Lower leg skin (tissue), 4 donors: ENCODE data around the gene PCNP. TPM values are rescaled to one million over a fixed set of nuclear protein-coding genes. Genes with fewer than 3 reads are reported as not detected.
"Not testable (repeated sequence)": the region's sequence is repeated elsewhere in the genome, so short reads cannot be mapped to it uniquely, and the experiment has no call there.

Experiments
- DNase-seq, 2 donors: peaks; one replicate each; pipeline ENCODE4 v3.0.0-alpha.2; 2019; ENCODE audit warnings: low spot score in 2 of 2
- H3K4me3 ChIP-seq: fragments of 200-600 bp; sonication (generic); 2 replicates; pipeline ENCODE4 v1.5.1; 2017; ENCODE audit warnings: mild to moderate bottlenecking, low read depth; ENCODE audit not compliant: poor library complexity, severe bottlenecking
- POLR2A ChIP-seq, 2 donors: fragments of 450-650 bp; IDR thresholded peaks; one replicate each; pipeline ENCODE4 v1.6.1; 2016 to 2017; ENCODE audit warnings: antibody characterized with exemption in 2 of 2, mild to moderate bottlenecking in 1 of 2, moderate library complexity in 1 of 2
- WGBS, 2 donors: methylation state at CpG; one replicate each; pipeline ENCODE4 v1.1.5; 2018; 5-methylcytosine and 5-hydroxymethylcytosine counted together
- intact Hi-C: fragments of 100-400 bp; cut with DNase I; formaldehyde crosslinking; loops from one replicate; pipeline ENCODE4 v1.15.0; 2023; ENCODE audit warnings: low total_unique reads
- total RNA-seq, 4 donors: library from RNA; depleted of rRNA; stranded (reverse); fragments of >200 nt; gene quantifications; one replicate each; pipeline ENCODE4 v1.1.0, GENCODE V29; 2016
- TF ChIP-seq, protein P1 (sequence below), 3 donors: fragments of 450-650 bp; IDR thresholded peaks; one replicate each; pipeline ENCODE4 v1.5.1; 2016; ENCODE audit warnings: antibody characterized with exemption in 3 of 3, mild to moderate bottlenecking in 3 of 3, moderate library complexity in 2 of 3

The PCNP gene
- total RNA-seq, 4 donors from 2014 or later = 55.3 to 73.8 (median 61.0) TPM

DNA sequence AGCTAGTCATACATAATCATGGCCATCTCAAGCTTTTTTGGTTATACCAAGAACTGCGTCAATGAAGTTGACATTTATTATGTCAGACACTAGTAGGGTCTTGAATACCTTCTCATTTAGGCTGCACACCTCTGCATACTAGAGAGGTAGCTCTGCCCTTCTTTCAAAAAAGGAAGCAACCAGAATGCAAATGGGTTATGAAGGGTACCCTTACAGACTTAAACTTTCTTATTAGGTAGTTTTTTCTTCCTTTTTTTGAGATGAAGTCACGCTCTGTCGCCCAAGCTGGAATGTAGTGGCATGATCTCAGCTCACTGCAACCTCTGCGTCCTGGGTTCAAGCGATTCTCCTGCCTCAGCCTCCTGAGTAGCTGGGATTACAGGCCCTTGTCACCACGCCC lies 3.3 kb downstream of the PCNP start:
- no peak for DNase-seq
- intact Hi-C loops = no loop called here
- H3K4me3 ChIP-seq = no peak overlapping the region
- TF ChIP-seq, protein P1, sequence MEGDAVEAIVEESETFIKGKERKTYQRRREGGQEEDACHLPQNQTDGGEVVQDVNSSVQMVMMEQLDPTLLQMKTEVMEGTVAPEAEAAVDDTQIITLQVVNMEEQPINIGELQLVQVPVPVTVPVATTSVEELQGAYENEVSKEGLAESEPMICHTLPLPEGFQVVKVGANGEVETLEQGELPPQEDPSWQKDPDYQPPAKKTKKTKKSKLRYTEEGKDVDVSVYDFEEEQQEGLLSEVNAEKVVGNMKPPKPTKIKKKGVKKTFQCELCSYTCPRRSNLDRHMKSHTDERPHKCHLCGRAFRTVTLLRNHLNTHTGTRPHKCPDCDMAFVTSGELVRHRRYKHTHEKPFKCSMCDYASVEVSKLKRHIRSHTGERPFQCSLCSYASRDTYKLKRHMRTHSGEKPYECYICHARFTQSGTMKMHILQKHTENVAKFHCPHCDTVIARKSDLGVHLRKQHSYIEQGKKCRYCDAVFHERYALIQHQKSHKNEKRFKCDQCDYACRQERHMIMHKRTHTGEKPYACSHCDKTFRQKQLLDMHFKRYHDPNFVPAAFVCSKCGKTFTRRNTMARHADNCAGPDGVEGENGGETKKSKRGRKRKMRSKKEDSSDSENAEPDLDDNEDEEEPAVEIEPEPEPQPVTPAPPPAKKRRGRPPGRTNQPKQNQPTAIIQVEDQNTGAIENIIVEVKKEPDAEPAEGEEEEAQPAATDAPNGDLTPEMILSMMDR (IDR thresholded peaks at IDR 0.05) = no peak
- no peak for TF ChIP-seq POLR2A (IDR thresholded peaks at IDR 0.05)
- WGBS, 2 donors = 97 to 98% methylated on average over 6 of the region's 6 CpGs

DNA sequence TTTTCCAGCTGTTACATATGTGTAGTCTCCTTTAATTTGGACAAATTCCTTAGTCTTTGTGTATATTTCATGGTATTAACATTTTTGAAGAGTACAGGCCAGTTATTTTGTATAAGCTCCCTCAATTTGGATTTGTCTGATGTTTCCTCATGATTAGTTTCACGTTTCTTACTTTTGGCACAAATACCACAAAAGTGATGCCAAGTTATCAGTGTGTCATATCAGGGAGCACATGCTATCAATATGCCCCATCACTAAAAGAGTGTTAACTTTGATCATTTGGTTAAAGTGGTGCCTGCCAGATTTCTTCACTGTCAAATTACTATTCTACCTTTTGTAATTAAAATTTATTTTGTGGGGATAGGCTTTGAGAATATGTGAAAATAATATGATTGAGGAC lies 14.6 kb downstream of the PCNP start:
- no peak for DNase-seq
- 6 to 9% methylated on average over 1 of the region's 1 CpG for WGBS, 2 donors
- intact Hi-C loops = no loop called here
- TF ChIP-seq, protein P1 (IDR thresholded peaks at IDR 0.05) = no peak
- TF ChIP-seq POLR2A (IDR thresholded peaks at IDR 0.05) = no peak
- no peak overlapping the region for H3K4me3 ChIP-seq

DNA sequence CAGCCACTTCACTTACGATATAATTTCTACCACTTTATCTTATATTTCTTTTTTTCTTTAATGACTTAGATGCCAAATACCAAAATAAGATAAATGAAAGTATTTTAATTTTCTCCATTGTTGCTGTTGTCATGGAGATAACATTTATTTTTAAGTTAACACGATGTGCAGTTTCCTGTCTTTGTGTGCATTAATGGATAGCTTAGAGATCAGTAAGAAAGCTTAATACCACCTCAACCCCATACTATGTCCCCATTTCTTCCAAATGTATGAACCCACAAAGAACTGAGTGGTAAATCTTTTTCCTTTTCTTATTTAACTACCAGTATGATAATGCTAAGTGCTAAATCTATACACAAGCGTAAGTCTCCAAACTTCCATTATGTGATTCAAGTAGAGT lies 17.1 kb downstream of the PCNP start:
- intact Hi-C loops = no loop called here
- WGBS, 2 donors = 73 to 78% methylated on average over 3 of the region's 3 CpGs
- DNase-seq = no peak
- TF ChIP-seq POLR2A (IDR thresholded peaks at IDR 0.05) = no peak
- TF ChIP-seq, protein P1 (IDR thresholded peaks at IDR 0.05) = no peak
- no peak overlapping the region for H3K4me3 ChIP-seq

DNA sequence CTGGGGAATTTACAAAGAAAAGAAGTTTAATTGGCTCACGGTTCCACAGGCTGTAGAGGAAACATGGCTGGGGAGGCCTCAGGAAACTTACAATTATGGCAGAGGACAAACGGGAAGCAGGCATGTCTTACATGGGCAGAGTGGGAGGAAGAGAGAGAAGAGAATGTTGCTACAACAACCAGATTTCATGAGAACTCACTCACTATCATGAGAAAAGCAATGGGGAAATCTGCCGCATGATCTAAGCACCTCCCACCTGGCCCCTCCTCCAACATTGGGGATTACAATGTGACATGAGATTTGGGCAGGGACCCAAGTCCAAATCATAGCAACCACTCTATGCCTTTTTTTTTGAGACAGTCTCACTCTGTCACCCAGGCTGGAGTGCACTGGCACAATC lies 28.8 kb downstream of the PCNP start:
- no peak for DNase-seq
- intact Hi-C loops = no loop called here
- no peak overlapping the region for H3K4me3 ChIP-seq
- TF ChIP-seq, protein P1 (IDR thresholded peaks at IDR 0.05) = no peak
- no peak for TF ChIP-seq POLR2A (IDR thresholded peaks at IDR 0.05)
- 89 to 91% methylated on average over 3 of the region's 3 CpGs for WGBS, 2 donors

DNA sequence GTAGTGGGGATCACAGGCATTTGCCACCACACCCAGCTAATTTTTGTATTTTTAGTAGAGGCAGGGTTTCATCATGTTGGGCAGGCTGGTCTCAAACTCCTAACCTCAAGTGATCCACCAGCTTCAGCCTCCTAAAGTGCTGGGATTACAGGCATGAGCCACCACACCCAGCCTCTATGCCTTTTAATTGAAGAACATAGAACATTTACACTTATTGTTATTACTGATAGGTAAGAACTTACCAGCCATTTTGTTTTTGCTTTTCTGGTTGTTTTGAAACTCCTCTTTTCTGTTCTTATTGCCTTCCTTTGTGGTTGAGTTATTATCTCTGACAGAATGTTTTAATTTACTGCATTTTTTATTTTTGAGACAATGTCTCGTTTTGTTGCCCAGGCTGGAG lies 29.2 kb downstream of the PCNP start:
- no peak for TF ChIP-seq POLR2A (IDR thresholded peaks at IDR 0.05)
- TF ChIP-seq, protein P1 (IDR thresholded peaks at IDR 0.05) = no peak
- no peak for DNase-seq
- WGBS, 2 donors = 70 to 82% methylated on average over 1 of the region's 1 CpG
- intact Hi-C loops = no loop called here
- H3K4me3 ChIP-seq = no peak overlapping the region

DNA sequence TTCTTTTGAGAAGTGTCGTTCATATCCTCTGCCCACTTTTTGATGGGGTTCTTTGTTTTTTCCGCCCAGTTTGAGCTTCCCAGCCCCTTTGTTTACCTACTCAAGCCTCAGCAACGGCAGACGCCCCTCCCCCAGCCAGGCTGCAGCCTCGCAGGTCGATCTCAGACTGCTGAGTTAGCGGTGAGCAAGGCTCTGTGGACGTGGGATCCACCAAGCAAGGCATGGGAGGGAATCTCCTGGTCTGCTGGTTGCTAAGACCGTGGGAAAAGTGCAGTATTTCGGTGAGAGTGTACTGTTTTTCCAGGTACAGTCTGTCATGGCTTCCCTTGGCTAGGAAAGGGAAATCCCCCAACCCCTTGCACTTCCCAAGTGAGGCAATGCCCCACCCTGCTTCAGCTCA lies 31.4 kb downstream of the PCNP start:
- intact Hi-C loops, DNase-seq, H3K4me3 ChIP-seq: not testable (repeated sequence)
- 80 to 85% methylated on average over 10 of the region's 10 CpGs for WGBS, 2 donors
